Activated CD8-positive, alpha-beta T cell treated with anti-CD3 and anti-CD28 coated beads for 36 hours (primary cell): ENCODE data around the gene TCP11. TPM values are rescaled to one million over a fixed set of nuclear protein-coding genes. Genes with fewer than 3 reads are reported as not detected.

Experiments used
- ATAC-seq: fragments of 200-7000 bp; cut with Tn5 transposase; one replicate; pipeline ENCODE4 v1.10.0; 2021; ENCODE audit warnings: mild to moderate bottlenecking, moderate library complexity
- CTCF ChIA-PET: fragments of 350-600 bp; sonication (Branson Sonifier 250); formaldehyde crosslinking; loops from one replicate; lab custom pipeline; 2021; ENCODE audit warnings: antibody characterized with exemption; lab: Charles Lee
- POLR2A ChIA-PET: fragments of 350-600 bp; sonication (Branson Sonifier 250); formaldehyde crosslinking; loops from one replicate; lab custom pipeline; 2021; ENCODE audit warnings: antibody characterized with exemption; lab: Charles Lee
- DNase-seq: peaks from one replicate; pipeline ENCODE4 v3.0.0-alpha.2; 2020
- H3K27ac Mint-ChIP-seq: one replicate; pipeline ENCODE4 v1.8.0; 2021; ENCODE audit warnings: mild to moderate bottlenecking, mixed read lengths
- H3K27me3 Mint-ChIP-seq: one replicate; pipeline ENCODE4 v1.8.0; 2021; ENCODE audit warnings: mixed read lengths
- H3K36me3 Mint-ChIP-seq: one replicate; pipeline ENCODE4 v1.8.0; 2021; ENCODE audit warnings: low read depth, mixed read lengths
- H3K4me1 Mint-ChIP-seq: one replicate; pipeline ENCODE4 v1.8.0; 2021; ENCODE audit warnings: low read depth, mixed read lengths
- H3K4me3 Mint-ChIP-seq: one replicate; pipeline ENCODE4 v1.8.0; 2021; ENCODE audit warnings: mild to moderate bottlenecking, moderate library complexity, mixed read lengths
- H3K9me3 Mint-ChIP-seq: one replicate; pipeline ENCODE4 v1.8.0; 2021; ENCODE audit warnings: mixed read lengths
- intact Hi-C: fragments of 100-400 bp; cut with micrococcal nuclease; formaldehyde crosslinking; loops from one replicate; pipeline ENCODE4 v1.10.0; 2022
- total RNA-seq, 2 experiments: library from RNA; stranded (reverse); gene quantifications; one replicate each; pipeline ENCODE4 v1.2.3, GENCODE V29; 2021
- TF ChIP-seq, protein P1 (sequence below): fragments of 200-600 bp; IDR thresholded peaks from one replicate; pipeline ENCODE4 v1.8.0; 2022; ENCODE audit warnings: antibody characterized with exemption, mild to moderate bottlenecking

TCP11 gene
- total RNA-seq, 2 experiments from 2014 or later, result not detected

DNA sequence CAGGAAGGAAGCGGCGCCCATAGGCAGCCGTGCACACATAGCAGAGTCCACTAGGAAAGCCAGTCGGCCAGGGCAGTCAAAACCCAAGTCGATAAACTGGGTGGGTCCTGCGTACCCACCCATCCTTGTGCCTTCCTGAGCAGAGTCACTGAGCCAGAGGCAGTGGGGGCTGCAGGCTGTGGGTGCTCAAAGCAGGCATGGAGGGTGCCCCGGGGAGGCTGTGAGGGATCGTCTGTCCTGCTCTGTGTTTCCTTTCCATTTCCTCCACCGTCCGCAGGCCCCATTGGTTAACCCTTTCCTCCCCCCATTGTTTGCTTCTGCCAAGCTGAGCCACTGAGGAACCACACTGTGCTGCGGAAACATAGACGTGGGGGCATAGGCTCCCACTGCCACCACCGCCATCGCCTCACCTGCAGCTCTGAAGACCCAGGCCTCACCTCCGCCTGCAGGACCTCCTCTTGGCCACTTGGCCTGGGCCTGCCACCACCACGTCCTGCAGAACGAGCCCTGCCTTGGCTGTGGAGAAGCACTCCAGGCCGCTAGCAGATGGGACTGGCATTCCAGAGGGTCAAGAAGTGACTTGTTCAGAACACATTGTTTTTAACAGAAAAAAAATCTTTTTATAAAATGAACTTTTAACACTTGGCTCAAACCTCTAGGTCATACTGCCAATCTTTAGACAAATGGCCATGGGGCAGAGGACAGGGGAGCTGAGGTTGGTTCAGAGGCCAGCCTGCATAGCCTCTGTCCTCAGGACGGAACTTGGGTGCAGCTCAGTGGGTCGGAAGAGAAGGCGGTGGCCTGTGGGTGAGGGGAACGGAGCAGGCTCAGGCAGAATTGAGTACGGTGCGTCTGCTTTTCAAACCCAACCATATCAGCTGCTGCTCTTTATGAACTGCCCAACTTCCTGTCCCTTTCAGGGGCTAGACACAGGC is 52.6 kb downstream of the TCP11 start:
- Mint-ChIP-seq H3K4me1 (no peaks in the 10 kb centered on the region), H3K27me3 (no peaks in the 10 kb centered on the region), H3K4me3 (no peak overlapping the region), H3K36me3 (peaks cover 2% of the 10 kb centered on the region), H3K9me3 (no peaks in the 10 kb centered on the region), H3K27ac (no peak overlapping the region)
- DNase-seq, result no peak
- TF ChIP-seq, protein P1, sequence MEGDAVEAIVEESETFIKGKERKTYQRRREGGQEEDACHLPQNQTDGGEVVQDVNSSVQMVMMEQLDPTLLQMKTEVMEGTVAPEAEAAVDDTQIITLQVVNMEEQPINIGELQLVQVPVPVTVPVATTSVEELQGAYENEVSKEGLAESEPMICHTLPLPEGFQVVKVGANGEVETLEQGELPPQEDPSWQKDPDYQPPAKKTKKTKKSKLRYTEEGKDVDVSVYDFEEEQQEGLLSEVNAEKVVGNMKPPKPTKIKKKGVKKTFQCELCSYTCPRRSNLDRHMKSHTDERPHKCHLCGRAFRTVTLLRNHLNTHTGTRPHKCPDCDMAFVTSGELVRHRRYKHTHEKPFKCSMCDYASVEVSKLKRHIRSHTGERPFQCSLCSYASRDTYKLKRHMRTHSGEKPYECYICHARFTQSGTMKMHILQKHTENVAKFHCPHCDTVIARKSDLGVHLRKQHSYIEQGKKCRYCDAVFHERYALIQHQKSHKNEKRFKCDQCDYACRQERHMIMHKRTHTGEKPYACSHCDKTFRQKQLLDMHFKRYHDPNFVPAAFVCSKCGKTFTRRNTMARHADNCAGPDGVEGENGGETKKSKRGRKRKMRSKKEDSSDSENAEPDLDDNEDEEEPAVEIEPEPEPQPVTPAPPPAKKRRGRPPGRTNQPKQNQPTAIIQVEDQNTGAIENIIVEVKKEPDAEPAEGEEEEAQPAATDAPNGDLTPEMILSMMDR, result no peak
- ChIA-PET POLR2A (no interaction called here), CTCF (interaction anchor here (3.6 kb wide), 1 partner anchor 51 kb away, joined by 10 read pairs; no protein-coding TSS in a partner anchor)
- intact Hi-C loops, result no loop called here
- no peak for ATAC-seq

DNA sequence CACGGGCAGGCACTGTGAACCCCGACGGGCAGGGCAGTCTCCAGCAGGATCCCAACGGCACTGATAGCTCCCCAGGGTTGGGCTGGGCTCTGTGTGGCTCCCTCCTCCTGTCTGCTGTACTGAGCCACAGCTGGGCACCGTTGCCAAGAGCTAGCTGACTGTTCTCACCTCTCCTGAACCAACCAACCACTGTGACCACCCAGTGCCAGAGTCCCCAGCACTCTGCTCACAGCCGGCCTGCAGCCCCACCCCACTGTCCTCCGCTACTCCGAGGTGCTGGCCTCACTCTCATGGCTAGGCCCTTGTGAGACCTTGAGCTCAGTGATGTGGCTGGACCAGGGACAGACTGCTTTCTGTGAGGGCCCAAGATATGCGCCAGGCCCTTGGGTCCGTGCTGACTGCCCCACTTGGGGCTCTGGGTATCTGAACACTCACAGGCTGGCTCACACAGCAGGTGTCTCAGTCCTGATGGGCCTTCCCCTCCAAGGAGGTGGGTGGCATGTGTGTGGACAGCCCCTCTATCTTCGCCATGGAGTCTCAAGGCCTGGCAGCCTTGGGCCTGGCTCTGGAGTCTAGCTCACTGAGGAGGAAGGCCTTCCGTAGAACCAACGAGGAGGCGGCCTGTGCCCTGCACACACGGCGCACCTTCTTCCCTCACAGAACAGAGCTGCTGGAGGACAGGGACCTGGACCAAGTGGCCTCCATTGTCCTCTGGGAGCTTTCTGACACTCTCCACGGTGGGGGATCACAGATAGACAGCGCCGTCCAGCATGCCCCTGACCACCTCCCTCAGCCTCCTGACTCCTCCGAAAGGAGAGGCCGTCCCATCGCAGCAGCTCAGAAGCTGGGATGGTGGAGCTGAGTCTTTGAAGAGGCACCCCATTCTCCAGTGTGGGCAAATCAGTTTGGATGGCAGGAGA is 53.5 kb downstream of the TCP11 start:
- TF ChIP-seq, protein P1, result no peak
- peaks cover 2% of the 10 kb centered on the region for H3K36me3 Mint-ChIP-seq
- POLR2A ChIA-PET, result no interaction called here
- DNase-seq (no peak), ATAC-seq (no peak)
- H3K4me1 Mint-ChIP-seq, result no peaks in the 10 kb centered on the region
- H3K27ac Mint-ChIP-seq, result no peak overlapping the region
- intact Hi-C loops, result no loop called here
- CTCF ChIA-PET, result interaction anchor here (3.6 kb wide), 1 partner anchor 52 kb away, joined by 10 read pairs; no protein-coding TSS in a partner anchor
- H3K27me3 Mint-ChIP-seq, result no peaks in the 10 kb centered on the region
- H3K4me3 Mint-ChIP-seq, result no peak overlapping the region
- H3K9me3 Mint-ChIP-seq, result no peaks in the 10 kb centered on the region

DNA sequence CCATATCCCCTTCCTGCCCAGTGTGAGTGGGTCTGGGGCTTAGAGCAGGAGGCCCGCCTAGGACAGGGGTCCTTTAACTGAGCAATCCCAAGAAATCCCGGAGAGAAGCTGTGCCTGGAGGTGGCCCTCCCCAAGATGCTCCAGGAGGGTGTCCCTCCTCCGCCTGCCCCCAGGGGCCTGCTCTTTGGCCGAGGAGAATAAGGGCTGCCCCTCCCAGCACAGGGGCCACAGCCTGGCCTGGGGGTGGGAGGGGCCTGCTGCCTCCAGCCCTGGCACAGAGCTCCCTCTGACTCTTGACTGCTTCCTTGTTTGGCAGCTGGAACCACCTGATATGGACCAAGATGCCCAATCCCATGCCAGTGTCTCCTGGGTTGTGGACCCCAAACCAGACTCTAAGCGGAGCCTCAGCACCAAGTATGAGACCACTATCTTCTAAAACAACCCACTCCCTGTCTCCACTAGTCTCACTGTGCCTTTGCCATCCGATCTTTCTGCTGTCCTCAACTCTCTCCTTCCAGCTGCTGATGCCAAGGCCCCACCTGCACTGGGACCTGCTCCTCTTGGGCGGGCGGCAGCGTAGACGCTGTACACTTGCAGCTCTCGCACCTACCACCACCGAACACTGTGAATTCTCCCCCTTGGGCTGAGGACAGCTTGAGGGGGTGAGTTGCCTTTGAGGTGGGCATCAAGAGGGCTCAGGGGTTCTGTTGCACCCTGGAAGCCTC is 54.3 kb downstream of the TCP11 start:
- no peaks in the 10 kb centered on the region for H3K9me3 Mint-ChIP-seq
- H3K4me1 Mint-ChIP-seq, result no peaks in the 10 kb centered on the region
- DNase-seq, result no peak
- H3K27ac Mint-ChIP-seq, result no peak overlapping the region
- H3K27me3 Mint-ChIP-seq, result no peaks in the 10 kb centered on the region
- TF ChIP-seq, protein P1, result no peak
- H3K36me3 Mint-ChIP-seq, result peaks cover 2% of the 10 kb centered on the region
- ChIA-PET POLR2A (no interaction called here), CTCF (interaction anchor here (3.6 kb wide), 1 partner anchor 53 kb away, joined by 10 read pairs; no protein-coding TSS in a partner anchor)
- intact Hi-C loops, result no loop called here
- no peak overlapping the region for H3K4me3 Mint-ChIP-seq
- no peak for ATAC-seq

DNA sequence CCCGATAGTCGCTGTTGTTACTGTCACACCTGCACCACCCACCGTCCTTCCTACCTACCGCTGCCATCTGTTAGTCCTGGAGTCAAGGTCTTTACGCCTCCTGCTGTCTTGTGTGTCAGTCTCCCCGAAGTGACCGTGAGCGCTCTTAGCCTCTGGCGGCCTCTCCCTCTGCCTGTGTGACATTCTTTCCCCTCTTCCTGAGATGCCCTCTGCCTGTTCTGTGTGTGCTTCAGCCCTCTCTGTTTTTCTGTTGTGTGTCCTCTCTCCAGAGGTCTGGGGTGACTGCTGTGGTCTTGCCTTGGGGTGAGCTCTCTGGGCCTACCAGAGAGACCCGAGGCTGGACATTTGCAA is 54.9 kb downstream of the TCP11 start:
- Mint-ChIP-seq H3K4me3 (no peak overlapping the region), H3K36me3 (peaks cover 2% of the 10 kb centered on the region), H3K9me3 (no peaks in the 10 kb centered on the region), H3K27ac (no peak overlapping the region), H3K27me3 (no peaks in the 10 kb centered on the region), H3K4me1 (no peaks in the 10 kb centered on the region)
- DNase-seq (no peak), ATAC-seq (no peak)
- ChIA-PET CTCF (interaction anchor here (3.6 kb wide), 1 partner anchor 53 kb away, joined by 10 read pairs; no protein-coding TSS in a partner anchor), POLR2A (no interaction called here)
- TF ChIP-seq, protein P1, result no peak
- intact Hi-C loops, result no loop called here
